ENCODE measurements around the gene C19orf85.
"Not testable (repeated sequence)": the region's sequence is repeated elsewhere in the genome, so short reads cannot be mapped to it uniquely, and the experiment has no call there.

C19orf85 gene

GRCh38 chr19:55440411-55441105 is 24.0 kb downstream of the C19orf85 start:
- DNase-seq (ENCODE audit: low spot score) = no peak

- DNase-seq (ENCODE audit: low spot score) = no peak
These were observed 25.5 kb downstream of the C19orf85 start for GRCh38 chr19:55439052-55439451.

- peak; percentile 68 for DNase-seq (ENCODE audit: low spot score)
These were observed 27.1 kb downstream of the C19orf85 start for GRCh38 chr19:55437410-55437809.

GRCh38 chr19:55436847-55437246 is 27.7 kb downstream of the C19orf85 start:
- no peak for DNase-seq (ENCODE audit: low spot score)

GRCh38 chr19:55435020-55435419 is 29.5 kb downstream of the C19orf85 start:
- no peak for DNase-seq (ENCODE audit: low spot score)

- DNase-seq (ENCODE audit: low spot score) = no peak
These were observed 30.1 kb downstream of the C19orf85 start for GRCh38 chr19:55434356-55434919.

GRCh38 chr19:55433292-55433691 is 31.3 kb downstream of the C19orf85 start:
- DNase-seq (ENCODE audit: low spot score) = no peak

GRCh38 chr19:55432241-55432959 is 32.2 kb downstream of the C19orf85 start:
- no peak for DNase-seq (ENCODE audit: low spot score)

- DNase-seq (ENCODE audit: low spot score) = no peak
These were observed 33.4 kb downstream of the C19orf85 start for GRCh38 chr19:55431183-55431582.

GRCh38 chr19:55426042-55426441 is 38.5 kb downstream of the C19orf85 start:
- DNase-seq (ENCODE audit: low spot score) = no peak

GRCh38 chr19:55424518-55424917 is 40.0 kb downstream of the C19orf85 start:
- DNase-seq (ENCODE audit: low spot score) = no peak

GRCh38 chr19:55423225-55424005 is 41.1 kb downstream of the C19orf85 start:
- DNase-seq (ENCODE audit: low spot score) = no peak

GRCh38 chr19:55421281-55421680 is 43.3 kb downstream of the C19orf85 start:
- not testable (repeated sequence) for DNase-seq (ENCODE audit: low spot score)

GRCh38 chr19:55419624-55420236 is 44.8 kb downstream of the C19orf85 start:
- no peak for DNase-seq (ENCODE audit: low spot score)

- DNase-seq (ENCODE audit: low spot score) = no peak
These were observed 45.4 kb downstream of the C19orf85 start for GRCh38 chr19:55419103-55419502.

- peak; percentile 38 for DNase-seq (ENCODE audit: low spot score)
These were observed 46.4 kb downstream of the C19orf85 start for GRCh38 chr19:55418185-55418584.

All from LoVo (cell line).